HepG2 (cell line): ENCODE measurements around the gene PRKAR1A. TPM values are rescaled to one million over a fixed set of nuclear protein-coding genes. Genes with fewer than 3 reads are reported as not detected.

ENCODE experiments used
- ADNP ChIP-seq: sonication (generic); formaldehyde crosslinking; IDR thresholded peaks from 2 replicates; pipeline ENCODE4 v1.4.0; 2020; ENCODE audit warnings: missing genetic modification reagents
- AGO2 ChIP-seq: fragments of 200-400 bp; formaldehyde crosslinking; optimal IDR thresholded peaks from 2 replicates; pipeline ENCODE3; 2017; ENCODE audit warnings: mild to moderate bottlenecking, low read depth, low read length, moderate library complexity
- ETV6 ChIP-seq: sonication (generic); formaldehyde crosslinking; conservative IDR thresholded peaks from 2 replicates; pipeline ENCODE4 v1.4.0; 2020; ENCODE audit warnings: missing genetic modification reagents
- KDM2A ChIP-seq: sonication (generic); formaldehyde crosslinking; IDR thresholded peaks from 2 replicates; pipeline ENCODE4 v1.4.0; 2020; ENCODE audit warnings: low read depth, missing genetic modification reagents, borderline replicate concordance
- POLR2A ChIP-seq, 2 experiments: IDR thresholded peaks; 2 replicates each; pipeline ENCODE4 v1.6.1; 2011; ENCODE audit warnings: low read depth in 2 of 2, low read length in 2 of 2, mild to moderate bottlenecking in 1 of 2, moderate library complexity in 1 of 2; ENCODE audit not compliant: insufficient read depth in 1 of 2
- SMC3 ChIP-seq: IDR thresholded peaks from 2 replicates; pipeline ENCODE4 v1.6.1; 2011; ENCODE audit warnings: low read length, improper control_type of control experiment
- SSRP1 ChIP-seq: IDR thresholded peaks from 2 replicates; pipeline ENCODE4 v1.6.1; 2016; ENCODE audit warnings: control low read depth
- ZFY ChIP-seq: sonication (generic); formaldehyde crosslinking; IDR thresholded peaks from 2 replicates; pipeline ENCODE4 v1.4.0; 2020; ENCODE audit warnings: missing genetic modification reagents
- ZNF556 ChIP-seq: sonication (generic); formaldehyde crosslinking; IDR thresholded peaks from 2 replicates; pipeline ENCODE4 v1.4.0; 2020; ENCODE audit warnings: mild to moderate bottlenecking, missing genetic modification reagents, borderline replicate concordance
- ZNF577 ChIP-seq: sonication (generic); formaldehyde crosslinking; IDR thresholded peaks from 2 replicates; pipeline ENCODE4 v1.4.0; 2020; ENCODE audit warnings: mild to moderate bottlenecking, low read depth, missing genetic modification reagents, borderline replicate concordance
- ZNF687 ChIP-seq: sonication (generic); formaldehyde crosslinking; IDR thresholded peaks from 2 replicates; pipeline ENCODE4 v1.5.1; 2020; ENCODE audit warnings: mild to moderate bottlenecking, missing genetic modification reagents, moderate library complexity
- ZNF883 ChIP-seq: sonication (generic); formaldehyde crosslinking; IDR thresholded peaks from 2 replicates; pipeline ENCODE4 v1.5.1; 2020; ENCODE audit warnings: mild to moderate bottlenecking, missing genetic modification reagents; ENCODE audit errors: not compliant biosample characterization
- polyA plus RNA-seq, 8 experiments: library from polyadenylated mRNA; depleted of rRNA in 3 of 8; stranded (reverse) in 7 of 8; unstranded in 1 of 8; fragments of >200 nt; fragmentation: Illumina TruSeq in 4 of 8; extraction: Trizol in 4 of 8; gene quantifications; 2 replicates each; pipeline versions ENCODE4 v1.2.1 to v1.2.3, GENCODE V29; 2011 to 2016; ENCODE audit warnings: low read depth in 4 of 8, missing spikeins in 1 of 8, mixed read lengths in 1 of 8; ENCODE audit not compliant: insufficient read depth in 1 of 8
- total RNA-seq, 5 experiments: library from RNA; depleted of rRNA; stranded (reverse); fragments of >200 nt; fragmentation: Illumina TruSeq; extraction: Trizol; gene quantifications; 2 replicates each; pipeline ENCODE4 v1.2.3, GENCODE V29; 2016; ENCODE audit warnings: low read depth in 1 of 5
- TF ChIP-seq, protein P1 (sequence below): sonication (generic); formaldehyde crosslinking; IDR thresholded peaks from 2 replicates; pipeline ENCODE4 v1.5.0; 2020; ENCODE audit warnings: missing genetic modification reagents, mild to moderate bottlenecking, borderline replicate concordance
- TF ChIP-seq, protein P2 (sequence below): sonication (generic); formaldehyde crosslinking; IDR thresholded peaks from 2 replicates; pipeline ENCODE4 v1.8.0; 2022; ENCODE audit warnings: mild to moderate bottlenecking, missing genetic modification reagents, moderate library complexity
- TF ChIP-seq, protein P3 (sequence below): sonication (generic); formaldehyde crosslinking; conservative IDR thresholded peaks from 2 replicates; pipeline ENCODE4 v1.4.0; 2020; ENCODE audit warnings: missing genetic modification reagents

PRKAR1A gene
- total and polyA plus RNA-seq, 2 of the 13 experiments (the other 11 are each of a cell fraction or from before 2014, with no cell fraction given), result 265 to 266 TPM

DNA sequence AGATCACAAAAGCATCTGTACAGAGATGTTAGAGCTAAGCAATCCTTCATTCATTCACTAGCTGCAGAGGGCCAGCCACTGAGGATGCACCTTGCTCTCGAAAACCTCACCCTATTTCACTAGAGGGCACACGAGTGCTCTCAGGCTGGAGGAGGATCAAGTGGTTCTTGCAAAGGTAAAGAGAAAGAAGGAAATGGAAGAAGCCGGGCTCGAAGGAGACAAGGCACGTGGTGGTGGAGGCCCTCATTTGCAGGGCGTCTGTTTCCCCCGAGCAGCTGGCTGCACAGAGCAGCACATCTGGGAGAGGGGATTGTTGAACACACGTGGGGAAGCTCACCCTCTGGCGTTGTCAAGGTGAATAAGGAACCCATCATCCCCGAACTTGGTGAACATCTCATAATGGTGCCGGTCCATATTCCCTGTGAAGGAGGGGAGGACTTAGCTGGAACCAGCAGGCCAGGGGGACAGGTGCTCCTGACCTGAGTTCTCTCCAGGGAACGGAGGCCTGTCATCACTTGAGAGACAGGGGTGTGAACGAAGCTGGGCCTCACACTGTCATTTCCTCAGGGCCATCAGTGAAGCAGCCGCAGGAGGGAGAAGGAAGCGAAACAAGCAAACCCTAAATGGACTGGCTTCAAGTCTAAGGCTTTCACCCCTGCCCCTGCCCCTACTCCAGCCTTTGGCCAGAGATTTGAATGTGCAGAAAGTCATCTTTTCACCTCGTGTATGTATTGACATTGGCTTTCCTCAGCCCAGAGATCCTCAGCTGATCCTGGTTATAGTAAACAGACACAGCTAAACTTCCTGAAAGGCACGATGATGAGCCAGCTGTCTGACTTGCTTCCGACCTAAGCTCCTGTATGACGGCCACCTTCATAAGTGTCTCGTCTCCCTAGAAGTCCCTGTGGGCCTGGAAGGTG is 27.6 kb downstream of the PRKAR1A start (continued):
- TF ChIP-seq, protein P1, sequence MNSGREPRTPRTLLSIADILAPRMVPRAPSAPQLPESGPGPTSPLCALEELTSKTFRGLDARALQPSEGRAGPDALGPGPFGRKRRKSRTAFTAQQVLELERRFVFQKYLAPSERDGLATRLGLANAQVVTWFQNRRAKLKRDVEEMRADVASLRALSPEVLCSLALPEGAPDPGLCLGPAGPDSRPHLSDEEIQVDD (CRISPR knock-in tag), result no peak
- TF ChIP-seq, protein P2, sequence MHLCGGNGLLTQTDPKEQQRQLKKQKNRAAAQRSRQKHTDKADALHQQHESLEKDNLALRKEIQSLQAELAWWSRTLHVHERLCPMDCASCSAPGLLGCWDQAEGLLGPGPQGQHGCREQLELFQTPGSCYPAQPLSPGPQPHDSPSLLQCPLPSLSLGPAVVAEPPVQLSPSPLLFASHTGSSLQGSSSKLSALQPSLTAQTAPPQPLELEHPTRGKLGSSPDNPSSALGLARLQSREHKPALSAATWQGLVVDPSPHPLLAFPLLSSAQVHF (CRISPR knock-in tag), result no peak
- TF ChIP-seq POLR2A (IDR thresholded peaks at IDR 0.05; ENCODE audit: insufficient read depth in 1 of 2, low read depth in 2 of 2, low read length in 2 of 2) (0 out of 4 replicates have a peak, but pooled peaks of 1 of the 2 experiments have one; percentile 15), ZNF883 (CRISPR knock-in tag) (peak; percentile 54), ZNF687 (CRISPR knock-in tag) (peak; percentile 34), ADNP (CRISPR knock-in tag) (no peak), ZNF556 (no peak), SMC3 (peak; percentile 47), ZFY (CRISPR knock-in tag) (0 out of 2 replicates have a peak, but pooled peaks have one; percentile 8), SSRP1 (CRISPR knock-in tag) (no peak), KDM2A (CRISPR knock-in tag) (peak; percentile 17; the same call in 1 of the 2 replicates), AGO2 (peak; percentile 22), ETV6 (CRISPR knock-in tag) (no peak), ZNF577 (CRISPR knock-in tag) (no peak)
- TF ChIP-seq, protein P3, sequence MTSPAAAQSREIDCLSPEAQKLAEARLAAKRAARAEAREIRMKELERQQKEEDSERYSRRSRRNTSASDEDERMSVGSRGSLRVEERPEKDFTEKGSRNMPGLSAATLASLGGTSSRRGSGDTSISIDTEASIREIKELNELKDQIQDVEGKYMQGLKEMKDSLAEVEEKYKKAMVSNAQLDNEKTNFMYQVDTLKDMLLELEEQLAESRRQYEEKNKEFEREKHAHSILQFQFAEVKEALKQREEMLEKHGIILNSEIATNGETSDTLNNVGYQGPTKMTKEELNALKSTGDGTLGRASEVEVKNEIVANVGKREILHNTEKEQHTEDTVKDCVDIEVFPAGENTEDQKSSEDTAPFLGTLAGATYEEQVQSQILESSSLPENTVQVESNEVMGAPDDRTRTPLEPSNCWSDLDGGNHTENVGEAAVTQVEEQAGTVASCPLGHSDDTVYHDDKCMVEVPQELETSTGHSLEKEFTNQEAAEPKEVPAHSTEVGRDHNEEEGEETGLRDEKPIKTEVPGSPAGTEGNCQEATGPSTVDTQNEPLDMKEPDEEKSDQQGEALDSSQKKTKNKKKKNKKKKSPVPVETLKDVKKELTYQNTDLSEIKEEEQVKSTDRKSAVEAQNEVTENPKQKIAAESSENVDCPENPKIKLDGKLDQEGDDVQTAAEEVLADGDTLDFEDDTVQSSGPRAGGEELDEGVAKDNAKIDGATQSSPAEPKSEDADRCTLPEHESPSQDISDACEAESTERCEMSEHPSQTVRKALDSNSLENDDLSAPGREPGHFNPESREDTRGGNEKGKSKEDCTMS (CRISPR knock-in tag), result no peak
